Endodermal cell (in vitro differentiated cells): ENCODE measurements around the gene TNF. TPM values are rescaled to one million over a fixed set of nuclear protein-coding genes. Genes with fewer than 3 reads are reported as not detected.
A peak's percentile ranks its signal among the peaks of the same experiment; 100 is the strongest.

Experiments used
- DNase-seq: peaks from one replicate; pipeline ENCODE4 v3.0.0-alpha.2; 2017
- H3K27ac ChIP-seq: 2 replicates; pipeline ENCODE4 v1.5.1; 2013; ENCODE audit warnings: mild to moderate bottlenecking, low read depth, low read length, moderate library complexity
- H3K27me3 ChIP-seq: 2 replicates; pipeline ENCODE4 v1.6.1; 2013; ENCODE audit warnings: mild to moderate bottlenecking, low read length, moderate library complexity; ENCODE audit not compliant: insufficient read depth, control insufficient read depth, poor library complexity, severe bottlenecking
- H3K36me3 ChIP-seq: 2 replicates; pipeline ENCODE4 v1.7.0; 2013; ENCODE audit warnings: mild to moderate bottlenecking, low read length, moderate library complexity; ENCODE audit not compliant: control insufficient read depth, insufficient read depth
- H3K4me1 ChIP-seq: one replicate; pipeline ENCODE4 v1.7.0; 2013; ENCODE audit warnings: low read length; ENCODE audit not compliant: control insufficient read depth, insufficient read depth
- H3K4me3 ChIP-seq: 2 replicates; pipeline ENCODE4 v1.5.1; 2013; ENCODE audit warnings: mild to moderate bottlenecking, low read length, moderate library complexity
- H3K9ac ChIP-seq: 2 replicates; pipeline ENCODE4 v1.6.1; 2013; ENCODE audit warnings: mild to moderate bottlenecking, low read length, moderate library complexity; ENCODE audit not compliant: poor library complexity, severe bottlenecking; ENCODE audit errors: extremely low read depth
- H3K9me3 ChIP-seq: 2 replicates; pipeline ENCODE4 v1.6.1; 2013; ENCODE audit warnings: mild to moderate bottlenecking, low read length, moderate library complexity; ENCODE audit not compliant: control insufficient read depth
- H3K27ac Mint-ChIP-seq: 2 replicates; pipeline ENCODE4 v1.8.0; 2020; ENCODE audit warnings: mixed read lengths
- H3K27me3 Mint-ChIP-seq: 2 replicates; pipeline ENCODE4 v1.8.0; 2021; ENCODE audit warnings: mild to moderate bottlenecking, mixed read lengths; ENCODE audit not compliant: insufficient read depth
- H3K36me3 Mint-ChIP-seq: 2 replicates; pipeline ENCODE4 v1.8.0; 2020; ENCODE audit warnings: low read depth, mixed read lengths
- H3K4me1 Mint-ChIP-seq: 2 replicates; pipeline ENCODE4 v1.8.0; 2020; ENCODE audit warnings: mixed read lengths
- H3K4me3 Mint-ChIP-seq: 2 replicates; pipeline ENCODE4 v1.8.0; 2020; ENCODE audit warnings: mild to moderate bottlenecking, moderate library complexity, mixed read lengths
- H3K9me3 Mint-ChIP-seq: 2 replicates; pipeline ENCODE4 v1.8.0; 2020; ENCODE audit warnings: mild to moderate bottlenecking, mixed read lengths
- CTCF ChIP-seq: fragments of 200-600 bp; sonication (generic); conservative IDR thresholded peaks from 2 replicates; pipeline ENCODE4 v1.5.0; 2021; ENCODE audit warnings: antibody characterized with exemption, mild to moderate bottlenecking
- WGBS, 2 experiments: methylation state at CpG; one replicate each; pipeline versions ENCODE4 v1.1.5 to v1.1.7; 2013; ENCODE audit warnings: missing lambda C conversion rate in 2 of 2, mixed read lengths in 1 of 2; ENCODE audit not compliant: insufficient coverage in 1 of 2, insufficient read length in 1 of 2; 5-methylcytosine and 5-hydroxymethylcytosine counted together
- total RNA-seq, 2 donors: library from RNA; stranded (reverse); fragmentation: NEBNext Ultra II Directional in 1 of 2; extraction: Animal tissue kit (Norgen Biotek cat#: 25700) in 1 of 2; gene quantifications; 2 replicates in 1 of 2; 3 replicates in 1 of 2; pipeline ENCODE4 v1.2.1, GENCODE V29; 2021

TNF gene
- total RNA-seq, 2 donors from 2014 or later: not detected

- peak; percentile 70 for DNase-seq
- WGBS, 2 experiments: 92% methylated on average over 7 to 14 of the region's 14 CpGs
- no peak overlapping the region for H3K4me3 ChIP-seq
- Mint-ChIP-seq H3K27me3 (peaks cover 28% of the 10 kb centered on the region), H3K36me3 (no peaks in the 10 kb centered on the region), H3K27ac (no peak overlapping the region), H3K4me1 (peaks cover 7% of the 10 kb centered on the region), H3K4me3 (no peak overlapping the region), H3K9me3 (no peaks in the 10 kb centered on the region)
- TF ChIP-seq CTCF: peak; percentile 50
- H3K9ac ChIP-seq: peak overlapping the region; percentile 11
- no peaks in the 10 kb centered on the region for H3K36me3 ChIP-seq
- H3K27ac ChIP-seq: no peak overlapping the region
- H3K9me3 ChIP-seq: no peaks in the 10 kb centered on the region
- H3K4me1 ChIP-seq: peaks cover 6% of the 10 kb centered on the region
- no peaks in the 10 kb centered on the region for H3K27me3 ChIP-seq
Observed at GRCh38 chr6:31574106-31575061, 981 bp upstream of the TNF start.

- Histone ChIP-seq H3K27me3 (peaks cover 5% of the 10 kb centered on the region), H3K4me3 (no peak overlapping the region), H3K36me3 (no peaks in the 10 kb centered on the region), H3K27ac (no peak overlapping the region), H3K9me3 (no peaks in the 10 kb centered on the region), H3K4me1 (peaks cover 6% of the 10 kb centered on the region), H3K9ac (no peak overlapping the region)
- DNase-seq: no peak
- Mint-ChIP-seq H3K9me3 (no peaks in the 10 kb centered on the region), H3K27me3 (peaks cover 39% of the 10 kb centered on the region), H3K36me3 (no peaks in the 10 kb centered on the region), H3K27ac (no peak overlapping the region), H3K4me3 (no peak overlapping the region), H3K4me1 (peaks cover 11% of the 10 kb centered on the region)
- TF ChIP-seq CTCF: no peak
- WGBS, 2 experiments: 89 to 92% methylated on average over 5 to 8 of the region's 8 CpGs
Observed at GRCh38 chr6:31575952-31576685, 754 bp downstream of the TNF start.

GRCh38 chr6:31576897-31577578, 1.7 kb downstream of the TNF start:
- peak; percentile 39 for DNase-seq
- Mint-ChIP-seq H3K27ac (no peak overlapping the region), H3K27me3 (peaks cover 45% of the 10 kb centered on the region), H3K4me1 (peaks cover 20% of the 10 kb centered on the region), H3K9me3 (no peaks in the 10 kb centered on the region), H3K4me3 (no peak overlapping the region), H3K36me3 (no peaks in the 10 kb centered on the region)
- Histone ChIP-seq H3K9me3 (no peaks in the 10 kb centered on the region), H3K9ac (no peak overlapping the region), H3K27me3 (peaks cover 5% of the 10 kb centered on the region), H3K36me3 (no peaks in the 10 kb centered on the region), H3K4me3 (no peak overlapping the region), H3K4me1 (peaks cover 6% of the 10 kb centered on the region), H3K27ac (no peak overlapping the region)
- WGBS, 2 experiments: 95 to 100% methylated on average over 3 to 19 of the region's 19 CpGs
- TF ChIP-seq CTCF: no peak
